HCT116 (cell line): ENCODE results near the gene COG2. TPM values are rescaled to one million over a fixed set of nuclear protein-coding genes. Genes with fewer than 3 reads are reported as not detected.

Source experiments
- ATAC-seq: fragments of 200-7000 bp; cut with Tn5 transposase; 2 replicates; pipeline ENCODE4 v1.9.1; 2020; ENCODE audit warnings: mild to moderate bottlenecking, moderate library complexity
- BruUV-seq: library from RNA; stranded (reverse); fragments of 400-500 nt; replicated peaks from 2 replicates; lab custom pipeline; 2021; lab: Mats Ljungman, UMichigan
- CTCF ChIA-PET: fragments of 300-600 bp; sonication (Branson Sonifier 250); formaldehyde crosslinking; loops from one replicate; lab custom pipeline; 2021; ENCODE audit warnings: antibody characterized with exemption; lab: Charles Lee
- POLR2A ChIA-PET: fragments of 300-600, 350-600 bp; sonication (Branson Sonifier 250); formaldehyde crosslinking; loops from one replicate; lab custom pipeline; 2021; ENCODE audit warnings: antibody characterized with exemption; lab: Charles Lee
- RAD21 ChIA-PET, 2 experiments: fragments of 300-600 bp; sonication (Branson Sonifier 250); formaldehyde crosslinking; loops; one replicate each; lab custom pipeline; 2023; ENCODE audit warnings: low total read pairs in 2 of 2; ENCODE audit not compliant: uncharacterized antibody in 2 of 2, unreplicated experiment in 2 of 2, low non-redundant PET in 1 of 2; lab: Charles Lee
- DNase-seq: peaks from one replicate; pipeline ENCODE4 v3.0.0-alpha.2; 2010; ENCODE audit warnings: low read depth, low spot score
- H2AFZ ChIP-seq: fragments of 200-600 bp; shearing (Covaris generic), sonication (generic); 2 replicates; pipeline ENCODE4 v1.6.1; 2017; ENCODE audit warnings: low read depth, mixed run types, mixed read lengths, antibody characterized with exemption, low read length; ENCODE audit not compliant: poor library complexity, severe bottlenecking
- H3K27ac ChIP-seq: 2 replicates; pipeline ENCODE4 v1.5.1; 2012; ENCODE audit warnings: low read depth, low read length
- H3K27me3 ChIP-seq: fragments of 200-600 bp; sonication (generic); 2 replicates; pipeline ENCODE4 v1.6.1; 2016; ENCODE audit warnings: mixed run types, low read length, mixed read lengths; ENCODE audit not compliant: insufficient read depth
- H3K36me3 ChIP-seq, 2 experiments: fragments of 200-500 bp in 1 of 2; fragments of 200-600 bp in 1 of 2; sonication (Bioruptor generic) in 1 of 2; sonication (generic) in 1 of 2; 2 replicates each; pipeline versions ENCODE4 v1.5.1 to v1.6.1; 2014 to 2016; ENCODE audit warnings: low read length in 2 of 2, inconsistent platforms in 1 of 2, mixed read lengths in 1 of 2, mixed run types in 1 of 2; ENCODE audit not compliant: insufficient read depth in 2 of 2, control insufficient read depth in 1 of 2
- H3K4me1 ChIP-seq, 2 experiments: fragments of 200-600 bp in 1 of 2; sonication (generic) in 1 of 2; 2 replicates each; pipeline versions ENCODE4 v1.5.1 to v1.6.1; 2012 to 2017; ENCODE audit warnings: low read length in 2 of 2, inconsistent platforms in 1 of 2, mild to moderate bottlenecking in 1 of 2, mixed read lengths in 1 of 2, mixed run types in 1 of 2, moderate library complexity in 1 of 2; ENCODE audit not compliant: insufficient read depth in 2 of 2, control insufficient read depth in 1 of 2
- H3K4me2 ChIP-seq: fragments of 200-600 bp; sonication (generic); 2 replicates; pipeline ENCODE4 v1.6.1; 2017; ENCODE audit warnings: mixed run types, low read length, mixed read lengths
- H3K4me3 ChIP-seq, 2 experiments: fragments of 200-600 bp in 1 of 2; sonication (generic) in 1 of 2; replicated peaks in 1 of 2; 2 replicates each; pipeline ENCODE4 v1.5.1; 2011 to 2016; ENCODE audit warnings: low read length in 2 of 2, control low read depth in 1 of 2, low read depth in 1 of 2, mild to moderate bottlenecking in 1 of 2, mixed read lengths in 1 of 2, mixed run types in 1 of 2
- H3K79me2 ChIP-seq: fragments of 200-600 bp; sonication (generic); 2 replicates; pipeline ENCODE4 v1.6.1; 2017; ENCODE audit warnings: mild to moderate bottlenecking, mixed run types, low read length, moderate library complexity, mixed read lengths; ENCODE audit not compliant: insufficient read depth
- H3K9ac ChIP-seq: fragments of 200-600 bp; sonication (generic); 2 replicates; pipeline ENCODE4 v1.6.1; 2016; ENCODE audit warnings: low read length, mixed read lengths
- H3K9me2 ChIP-seq: fragments of 200-600 bp; sonication (generic), shearing (Covaris generic); 2 replicates; pipeline ENCODE4 v1.6.1; 2017; ENCODE audit warnings: mixed run types, mild to moderate bottlenecking, moderate library complexity; ENCODE audit not compliant: insufficient read depth
- H3K9me3 ChIP-seq, 2 experiments: fragments of 200-500 bp in 1 of 2; fragments of 200-600 bp in 1 of 2; sonication (Bioruptor generic) in 1 of 2; sonication (generic) in 1 of 2; 2 replicates each; pipeline ENCODE4 v1.6.1; 2014 to 2017; ENCODE audit warnings: low read length in 2 of 2, mixed read lengths in 2 of 2, inconsistent platforms in 1 of 2, low read depth in 1 of 2, mild to moderate bottlenecking in 1 of 2, mixed run types in 1 of 2, moderate library complexity in 1 of 2; ENCODE audit not compliant: control insufficient read depth in 1 of 2, insufficient read depth in 1 of 2
- H4K20me1 ChIP-seq: fragments of 200-600 bp; sonication (generic), shearing (Covaris generic); 2 replicates; pipeline ENCODE4 v1.6.1; 2017; ENCODE audit warnings: mixed run types, mild to moderate bottlenecking, moderate library complexity; ENCODE audit not compliant: insufficient read depth
- CTCF ChIP-seq, 3 experiments: fragments of 200-600 bp in 1 of 3; sonication (generic) in 1 of 3; IDR thresholded peaks in 2 of 3; conservative IDR thresholded peaks in 1 of 3; 2 replicates each; pipeline ENCODE4 v1.5.1; 2012 to 2017; ENCODE audit warnings: low read depth in 2 of 3, low read length in 2 of 3, antibody characterized with exemption in 1 of 3, borderline replicate concordance in 1 of 3, control low read depth in 1 of 3, mild to moderate bottlenecking in 1 of 3, mixed read lengths in 1 of 3, mixed run types in 1 of 3, moderate library complexity in 1 of 3; ENCODE audit not compliant: insufficient read depth in 1 of 3
- ELF1 ChIP-seq: IDR thresholded peaks from 2 replicates; pipeline ENCODE4 v1.6.1; 2012; ENCODE audit warnings: low read depth, borderline replicate concordance
- MAX ChIP-seq: IDR thresholded peaks from 2 replicates; pipeline ENCODE4 v1.6.1; 2012
- POLR2A ChIP-seq: IDR thresholded peaks from 2 replicates; pipeline ENCODE4 v1.7.0; 2011; ENCODE audit warnings: borderline replicate concordance; ENCODE audit not compliant: insufficient read depth, insufficient read length; ENCODE audit errors: extremely low read depth
- SP1 ChIP-seq: IDR thresholded peaks from 2 replicates; pipeline ENCODE4 v1.6.1; 2012; ENCODE audit warnings: low read depth
- ZBTB33 ChIP-seq: IDR thresholded peaks from 2 replicates; pipeline ENCODE4 v1.6.1; 2011; ENCODE audit warnings: mild to moderate bottlenecking, low read length, moderate library complexity; ENCODE audit not compliant: insufficient replicate concordance; ENCODE audit errors: extremely low read depth
- intact Hi-C: fragments of 100-400 bp; cut with micrococcal nuclease; formaldehyde crosslinking; loops from 2 replicates; pipeline ENCODE4 v1.10.0; 2022
- total RNA-seq: library from RNA; stranded (reverse); gene quantifications from one replicate; pipeline ENCODE4 v1.2.1, GENCODE V29; 2021; ENCODE audit not compliant: unreplicated experiment

The COG2 gene
- total RNA-seq, 1 experiment from 2014 or later = 28.6 TPM

- DNase-seq = no peak
- RAD21 ChIA-PET = no interaction called here
- Histone ChIP-seq H4K20me1 (no peaks in the 10 kb centered on the region), H3K4me1 (no peaks in the 10 kb centered on the region), H3K79me2 (no peaks in the 10 kb centered on the region), H3K4me2 (no peak overlapping the region), H3K9ac (no peak overlapping the region), H3K4me3 (no peak overlapping the region), H3K9me3 (no peaks in the 10 kb centered on the region), H3K27me3 (peaks cover 17% of the 10 kb centered on the region; the same call in 1 of the 2 replicates), H3K27ac (no peak overlapping the region), H3K9me2 (no peaks in the 10 kb centered on the region), H3K36me3 (no peaks in the 10 kb centered on the region), H2AFZ (no peak overlapping the region)
- intact Hi-C loops = no loop called here
- TF ChIP-seq POLR2A (no peak), ELF1 (no peak), CTCF (IDR thresholded peaks at IDR 0.05 in 2 of 3, conservative IDR thresholded peaks at IDR 0.05 in 1 of 3; ENCODE audit: borderline replicate concordance in 1 of 3, insufficient read depth in 1 of 3, low read depth in 2 of 3, low read length in 2 of 3) (no peak), MAX (no peak), SP1 (no peak), ZBTB33 (no peak)
- CTCF ChIA-PET = no interaction called here
- BruUV-seq = no TSS peak
- POLR2A ChIA-PET = no interaction called here
- ATAC-seq = no peak
These were observed 20.8 kb upstream of the COG2 start for GRCh38 chr1:230621324-230622030.
